ENCODE data around the gene HASPIN.

GRCh38 chr17:3747805-3748204 lies 24.1 kb downstream of the HASPIN start:
- TF ChIP-seq CTCF (IDR thresholded peaks at IDR 0.05; ENCODE audit: poor library complexity, severe bottlenecking), result no peak
- no peak for TF ChIP-seq TAF1 (IDR thresholded peaks at IDR 0.05; ENCODE audit: low read depth)
- TF ChIP-seq POLR2AphosphoS5 (IDR thresholded peaks at IDR 0.05), result no peak
- TF ChIP-seq REST (IDR thresholded peaks at IDR 0.05; ENCODE audit: borderline replicate concordance), result no peak
- TF ChIP-seq MXI1 (conservative IDR thresholded peaks at IDR 0.05; ENCODE audit: poor library complexity, severe bottlenecking), result no peak
- no peak for TF ChIP-seq EP300 (conservative IDR thresholded peaks at IDR 0.05; ENCODE audit: poor library complexity, severe bottlenecking)
- TF ChIP-seq RAD21 (conservative IDR thresholded peaks at IDR 0.05), result no peak
- TF ChIP-seq EZH2 (IDR thresholded peaks at IDR 0.05; ENCODE audit: borderline replicate concordance, insufficient read depth, low read length, poor library complexity, severe bottlenecking), result no peak

Measured in neural cell (in vitro differentiated cells).